Hematopoietic multipotent progenitor cell treated with erythropoietin and hydrocortisone succinate and interleukin-3 and kit ligand, for 15 days (in vitro differentiated cells): ENCODE measurements around the gene FXYD5.

Experiments used
- DNase-seq: peaks from one replicate; pipeline ENCODE4 v3.0.0-alpha.2; 2015; ENCODE audit warnings: low spot score

Gene FXYD5

GRCh38 chr19:35154525-35155406, at the start of gene FXYD5:
Gene FXYD5 (plus strand): TSS chr19:35154735. CDS start chr19:35155551, 816 bp downstream.
- no peak for DNase-seq

GRCh38 chr19:35105047-35105410, 49.5 kb upstream of the FXYD5 start:
- DNase-seq: no peak

GRCh38 chr19:35105411-35106290, 48.9 kb upstream of the FXYD5 start:
- no peak for DNase-seq

GRCh38 chr19:35106291-35106583, 48.3 kb upstream of the FXYD5 start:
- no peak for DNase-seq

GRCh38 chr19:35106898-35107541, 47.5 kb upstream of the FXYD5 start:
- no peak for DNase-seq

GRCh38 chr19:35107545-35107944, 47.0 kb upstream of the FXYD5 start:
- DNase-seq: no peak

GRCh38 chr19:35108730-35109129, 45.8 kb upstream of the FXYD5 start:
- DNase-seq: no peak

- DNase-seq: no peak
These were observed 45.0 kb upstream of the FXYD5 start for GRCh38 chr19:35109395-35110112.

- DNase-seq: no peak
These were observed 43.6 kb upstream of the FXYD5 start for GRCh38 chr19:35110974-35111373.

- DNase-seq: no peak
These were observed 41.4 kb upstream of the FXYD5 start for GRCh38 chr19:35112995-35113688.

- DNase-seq: peak; percentile 66
These were observed 40.0 kb upstream of the FXYD5 start for GRCh38 chr19:35114353-35115176.

GRCh38 chr19:35115177-35115951, 39.2 kb upstream of the FXYD5 start, which contains the start of gene FXYD3:
Gene FXYD3 (plus strand): TSS chr19:35115823. CDS start chr19:35119377, 3,554 bp downstream.
- DNase-seq: no peak

GRCh38 chr19:35116072-35116801, 38.3 kb upstream of the FXYD5 start:
- no peak for DNase-seq

GRCh38 chr19:35117116-35117515, 37.4 kb upstream of the FXYD5 start:
- no peak for DNase-seq

- no peak for DNase-seq
These were observed 36.7 kb upstream of the FXYD5 start for GRCh38 chr19:35117799-35118198.

GRCh38 chr19:35118268-35119020, 36.1 kb upstream of the FXYD5 start:
- peak; percentile 33 for DNase-seq

- peak; percentile 55 for DNase-seq
These were observed 35.4 kb upstream of the FXYD5 start for GRCh38 chr19:35119091-35119490.

GRCh38 chr19:35119578-35120155, 34.9 kb upstream of the FXYD5 start:
- no peak for DNase-seq
